OCI-LY3 (cell line): ENCODE results near the gene PLXNA3.

Experiments
- EZH2phosphoT487 ChIP-seq: fragments of 200-600 bp; shearing (Covaris generic); IDR thresholded peaks from 2 replicates; pipeline ENCODE4 v1.6.1; 2018; ENCODE audit warnings: antibody characterized with exemption, mixed run types, low read depth
- TF ChIP-seq, protein P1 (sequence below): fragments of 200-600, 300-600 bp; sonication (generic); IDR thresholded peaks from 2 replicates; pipeline ENCODE4 v1.5.1; 2014; ENCODE audit warnings: antibody characterized with exemption, low read length, low read depth

GRCh38 chrX:154433605-154434004 is 24.5 kb upstream of the PLXNA3 start:
- TF ChIP-seq, protein P1, sequence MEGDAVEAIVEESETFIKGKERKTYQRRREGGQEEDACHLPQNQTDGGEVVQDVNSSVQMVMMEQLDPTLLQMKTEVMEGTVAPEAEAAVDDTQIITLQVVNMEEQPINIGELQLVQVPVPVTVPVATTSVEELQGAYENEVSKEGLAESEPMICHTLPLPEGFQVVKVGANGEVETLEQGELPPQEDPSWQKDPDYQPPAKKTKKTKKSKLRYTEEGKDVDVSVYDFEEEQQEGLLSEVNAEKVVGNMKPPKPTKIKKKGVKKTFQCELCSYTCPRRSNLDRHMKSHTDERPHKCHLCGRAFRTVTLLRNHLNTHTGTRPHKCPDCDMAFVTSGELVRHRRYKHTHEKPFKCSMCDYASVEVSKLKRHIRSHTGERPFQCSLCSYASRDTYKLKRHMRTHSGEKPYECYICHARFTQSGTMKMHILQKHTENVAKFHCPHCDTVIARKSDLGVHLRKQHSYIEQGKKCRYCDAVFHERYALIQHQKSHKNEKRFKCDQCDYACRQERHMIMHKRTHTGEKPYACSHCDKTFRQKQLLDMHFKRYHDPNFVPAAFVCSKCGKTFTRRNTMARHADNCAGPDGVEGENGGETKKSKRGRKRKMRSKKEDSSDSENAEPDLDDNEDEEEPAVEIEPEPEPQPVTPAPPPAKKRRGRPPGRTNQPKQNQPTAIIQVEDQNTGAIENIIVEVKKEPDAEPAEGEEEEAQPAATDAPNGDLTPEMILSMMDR, result no peak
- TF ChIP-seq EZH2phosphoT487, result no peak
